HPDE6-E6E7 (cell line): ENCODE results near the gene AVP.
"Not testable (repeated sequence)": the region's sequence is repeated elsewhere in the genome, so short reads cannot be mapped to it uniquely, and the experiment has no call there.

Experiments used
- DNase-seq: peaks from one replicate; pipeline ENCODE4 v3.0.0; 2011; ENCODE audit warnings: missing footprints; ENCODE audit errors: extremely low spot score

The AVP gene

DNA sequence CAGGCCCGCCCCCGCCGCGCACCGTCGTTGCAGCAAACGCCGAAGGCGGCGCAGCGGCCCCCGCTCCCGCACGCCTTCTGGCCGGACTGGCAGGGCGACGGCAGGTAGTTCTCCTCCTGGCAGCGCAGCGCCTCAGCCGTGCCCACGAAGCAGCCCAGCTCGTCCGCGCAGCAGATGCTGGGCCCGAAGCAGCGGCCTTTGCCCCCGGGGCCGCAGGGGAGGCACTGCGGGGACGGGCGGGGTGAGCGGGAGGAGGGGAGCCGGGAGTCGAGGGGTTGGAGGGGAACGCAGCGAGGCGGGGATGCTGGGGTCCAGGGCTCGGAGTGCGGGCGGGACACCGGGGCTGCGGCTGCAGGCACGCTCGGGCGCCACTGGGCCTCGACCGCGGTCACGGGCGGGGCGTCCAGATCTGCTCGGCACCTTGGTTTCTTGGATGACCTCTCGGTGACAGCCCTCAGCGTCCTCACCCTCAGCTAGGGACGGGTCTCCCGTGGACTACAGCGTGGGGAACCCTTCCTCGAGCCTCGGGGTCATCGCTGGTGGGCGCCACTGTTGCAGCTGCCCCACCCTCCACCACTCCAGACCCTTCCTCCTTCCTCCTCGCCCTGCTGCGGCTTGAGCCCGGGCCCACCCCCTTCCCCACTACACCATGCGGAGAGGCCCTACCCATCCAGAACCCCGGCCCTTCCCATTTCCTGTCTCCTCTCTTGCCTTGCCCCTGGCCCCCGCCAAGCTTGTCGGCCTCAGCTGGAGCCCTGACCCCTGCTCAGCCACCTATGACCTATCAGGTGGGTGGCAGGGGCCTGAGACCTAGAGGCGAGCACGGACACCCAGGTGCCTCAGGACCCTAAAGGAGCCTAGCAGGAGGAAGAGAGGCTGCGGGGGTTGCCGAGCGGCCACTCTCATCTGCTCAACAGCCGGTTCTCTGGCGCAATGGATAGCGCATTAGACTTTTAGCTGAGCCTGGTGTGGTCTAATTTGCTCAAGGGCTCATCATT is 1.3 kb downstream of the AVP start:
- no peak for DNase-seq

DNA sequence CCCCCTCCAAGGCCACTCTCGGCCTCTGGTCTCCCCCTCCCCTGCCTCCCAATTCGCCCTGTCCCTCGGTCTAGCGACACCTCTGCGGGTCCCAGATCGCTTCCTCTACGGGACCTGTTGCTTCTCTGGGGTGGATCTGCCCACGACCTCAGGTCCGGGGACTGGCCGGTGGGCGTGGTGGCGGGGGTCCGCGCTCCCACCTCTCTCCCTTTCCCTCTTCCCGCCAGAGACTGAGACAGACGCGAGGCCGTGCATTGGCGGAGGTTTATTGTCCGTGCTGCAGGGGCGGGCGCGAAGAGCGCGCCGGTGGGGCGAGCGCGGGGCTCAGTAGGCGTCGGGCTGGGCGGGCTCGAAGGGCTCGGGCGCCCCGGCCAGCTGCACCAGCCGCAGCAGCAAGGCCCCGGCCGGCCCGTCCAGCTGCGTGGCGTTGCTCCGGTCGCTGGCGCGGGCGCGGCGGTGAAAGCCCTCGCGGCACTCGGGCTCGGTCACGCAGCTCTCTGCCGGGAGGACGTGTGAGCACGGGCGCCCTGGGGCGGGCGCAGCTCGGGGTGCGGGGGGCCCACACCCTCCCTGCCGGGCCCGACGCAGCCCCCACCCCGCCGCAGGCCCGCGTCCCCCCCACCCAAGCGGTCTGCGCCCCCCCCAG is 2.1 kb downstream of the AVP start:
- DNase-seq, result no peak

GRCh38 chr20:3081641-3082040 is 2.9 kb downstream of the AVP start:
- DNase-seq, result no peak

DNA sequence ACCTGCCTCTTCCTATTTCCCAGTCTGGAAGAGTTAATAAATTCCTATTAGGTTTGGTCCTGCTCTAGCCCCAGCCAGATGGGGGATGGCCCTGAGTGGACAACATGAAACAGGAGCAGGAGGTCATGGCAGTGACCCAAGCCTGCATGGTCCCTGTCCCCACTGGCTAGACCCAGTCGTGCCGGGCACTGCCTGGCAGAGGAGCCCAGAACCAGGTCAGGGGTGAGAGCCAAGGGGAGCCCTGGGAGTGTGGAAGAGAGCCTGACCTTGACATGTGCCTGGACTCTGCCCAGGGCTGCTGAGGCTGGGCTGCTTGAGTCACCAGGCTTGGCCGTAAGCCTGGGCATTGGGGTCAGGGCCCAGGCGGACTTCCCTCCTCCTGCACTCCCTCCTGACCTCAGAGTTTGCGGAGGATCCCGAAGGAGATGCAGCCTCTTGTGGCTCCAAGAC is 3.6 kb downstream of the AVP start:
- no peak for DNase-seq

DNA sequence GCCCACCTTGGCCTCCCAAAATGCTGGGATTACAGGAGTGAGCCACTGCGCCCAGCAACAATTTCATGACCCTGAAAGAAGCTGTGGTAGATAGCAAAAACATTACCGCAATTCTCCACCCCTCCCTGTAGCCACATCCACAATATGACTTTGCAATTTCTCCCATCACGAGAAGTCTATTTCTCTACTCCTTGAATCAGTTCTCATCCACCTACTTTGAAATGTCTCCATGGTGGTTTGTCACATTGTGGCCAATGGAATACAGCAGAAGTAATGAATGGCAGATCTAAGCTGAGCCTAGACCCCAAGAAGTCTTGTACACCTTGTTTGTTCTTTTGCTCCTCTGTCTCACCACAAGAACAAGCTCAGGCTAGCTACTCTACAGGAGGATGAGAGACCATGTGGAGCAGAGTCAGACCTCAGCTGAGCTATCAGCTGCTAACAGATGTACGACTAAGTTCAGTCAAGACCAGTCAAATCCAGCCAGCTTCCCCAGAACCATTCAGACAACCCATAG is 6.8 kb downstream of the AVP start:
- no peak for DNase-seq

DNA sequence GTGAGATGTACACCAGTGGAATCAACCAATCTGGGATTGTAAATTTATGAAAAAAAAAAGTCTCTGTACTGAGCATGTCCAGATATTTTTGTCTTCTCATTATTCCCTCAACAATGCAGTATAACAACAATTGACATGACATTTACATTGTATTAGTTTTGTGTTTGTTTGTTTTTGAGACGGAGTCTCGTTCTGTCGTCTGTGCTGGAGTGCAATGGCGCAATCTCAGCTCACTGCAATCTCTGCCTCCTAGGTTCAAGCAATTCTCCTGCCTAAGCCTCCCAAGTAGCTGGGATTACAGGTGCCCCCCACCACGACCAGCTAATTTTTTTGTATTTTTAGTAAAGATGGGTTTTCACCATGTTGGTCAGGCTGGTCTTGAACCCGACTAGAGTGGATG is 9.2 kb downstream of the AVP start:
- not testable (repeated sequence) for DNase-seq

- no peak for DNase-seq
Measured at GRCh38 chr20:3074812-3075211, 9.7 kb downstream of the AVP start.

GRCh38 chr20:3073251-3073643 is 11.3 kb downstream of the AVP start:
- not testable (repeated sequence) for DNase-seq

DNA sequence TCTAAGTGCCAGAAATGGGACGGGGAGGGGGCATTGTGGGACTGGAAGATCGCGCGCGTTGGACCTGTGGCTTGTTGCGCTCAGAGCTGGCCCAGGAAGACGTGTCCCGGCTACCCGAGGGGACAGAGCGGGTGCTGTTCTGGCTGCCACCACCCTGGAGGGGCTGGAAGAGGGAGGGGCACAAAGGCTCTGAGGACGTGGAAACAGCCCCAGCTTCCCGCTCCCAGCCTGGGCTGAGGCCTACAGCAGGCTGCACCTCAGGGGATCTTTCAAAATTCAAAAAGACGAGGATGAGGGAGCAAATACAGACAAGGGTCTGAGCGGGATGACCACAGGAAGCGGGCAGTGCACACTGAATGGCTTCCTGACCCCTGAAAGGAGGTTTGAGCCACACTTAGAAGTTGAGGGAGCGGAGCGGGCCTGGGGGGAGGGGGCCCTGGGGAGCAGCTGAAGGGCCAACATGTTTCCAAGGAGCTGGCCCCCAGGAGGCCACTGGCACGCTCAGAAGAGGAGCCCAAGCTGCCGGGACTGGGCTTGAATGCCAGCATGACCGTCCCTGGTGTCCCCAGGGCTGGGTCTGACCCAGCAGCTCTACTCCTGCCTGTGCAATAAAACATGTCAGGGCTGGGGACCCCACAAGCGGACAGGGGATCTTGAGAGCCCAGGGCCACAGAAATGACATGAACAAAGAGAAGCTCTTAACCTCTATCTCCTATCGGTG is 11.8 kb downstream of the AVP start:
- no peak for DNase-seq

DNA sequence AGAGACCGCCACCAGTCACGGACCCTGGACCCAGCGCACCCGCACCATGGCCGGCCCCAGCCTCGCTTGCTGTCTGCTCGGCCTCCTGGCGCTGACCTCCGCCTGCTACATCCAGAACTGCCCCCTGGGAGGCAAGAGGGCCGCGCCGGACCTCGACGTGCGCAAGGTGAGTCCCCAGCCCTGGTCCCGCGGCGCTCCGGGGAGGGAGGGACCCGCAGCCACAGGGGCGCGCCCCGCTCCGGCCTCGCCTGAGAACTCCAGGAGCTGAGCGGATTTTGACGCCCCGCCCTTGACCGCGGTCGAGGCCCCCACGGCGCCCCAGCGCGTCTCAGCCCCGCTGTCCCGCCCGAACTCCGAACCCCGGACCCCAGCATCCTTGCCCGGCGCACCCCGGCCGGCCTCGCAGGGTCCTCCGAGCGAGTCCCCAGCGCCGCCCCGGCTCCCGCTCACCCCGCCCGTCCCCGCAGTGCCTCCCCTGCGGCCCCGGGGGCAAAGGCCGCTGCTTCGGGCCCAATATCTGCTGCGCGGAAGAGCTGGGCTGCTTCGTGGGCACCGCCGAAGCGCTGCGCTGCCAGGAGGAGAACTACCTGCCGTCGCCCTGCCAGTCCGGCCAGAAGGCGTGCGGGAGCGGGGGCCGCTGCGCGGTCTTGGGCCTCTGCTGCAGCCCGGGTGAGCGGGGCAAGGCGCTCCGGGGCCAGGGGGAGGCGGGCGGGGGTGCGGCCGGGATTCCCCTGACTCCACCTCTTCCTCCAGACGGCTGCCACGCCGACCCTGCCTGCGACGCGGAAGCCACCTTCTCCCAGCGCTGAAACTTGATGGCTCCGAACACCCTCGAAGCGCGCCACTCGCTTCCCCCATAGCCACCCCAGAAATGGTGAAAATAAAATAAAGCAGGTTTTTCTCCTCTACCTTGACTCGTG is 12.7 kb downstream of the AVP start, which contains the start of gene OXT:
TSS of gene OXT (plus strand) at position 11 of the 920 bp plus-strand sequence. CDS start at position 47, 36 bp downstream.
- no peak for DNase-seq

GRCh38 chr20:3071266-3071609 is 13.3 kb downstream of the AVP start:
- no peak for DNase-seq

DNA sequence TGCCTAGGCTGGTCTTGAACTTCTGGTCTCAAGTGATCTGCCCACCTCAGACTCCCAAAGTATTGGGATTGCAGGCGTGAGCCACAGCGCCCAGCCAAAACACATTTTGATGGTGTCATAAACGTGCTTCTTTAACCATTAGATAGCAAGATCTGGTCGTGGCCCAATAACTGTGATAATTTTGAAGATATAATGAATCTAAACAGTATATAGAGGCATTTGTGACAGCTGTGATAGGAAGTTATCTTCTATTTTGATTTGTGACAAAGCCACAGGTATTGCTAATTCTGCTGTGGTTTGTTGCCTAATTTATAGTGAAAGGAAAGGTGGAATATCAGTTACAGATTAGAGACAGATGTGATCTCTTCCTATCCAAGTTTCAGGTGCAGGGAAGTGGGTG is 13.8 kb downstream of the AVP start:
- no peak for DNase-seq

DNA sequence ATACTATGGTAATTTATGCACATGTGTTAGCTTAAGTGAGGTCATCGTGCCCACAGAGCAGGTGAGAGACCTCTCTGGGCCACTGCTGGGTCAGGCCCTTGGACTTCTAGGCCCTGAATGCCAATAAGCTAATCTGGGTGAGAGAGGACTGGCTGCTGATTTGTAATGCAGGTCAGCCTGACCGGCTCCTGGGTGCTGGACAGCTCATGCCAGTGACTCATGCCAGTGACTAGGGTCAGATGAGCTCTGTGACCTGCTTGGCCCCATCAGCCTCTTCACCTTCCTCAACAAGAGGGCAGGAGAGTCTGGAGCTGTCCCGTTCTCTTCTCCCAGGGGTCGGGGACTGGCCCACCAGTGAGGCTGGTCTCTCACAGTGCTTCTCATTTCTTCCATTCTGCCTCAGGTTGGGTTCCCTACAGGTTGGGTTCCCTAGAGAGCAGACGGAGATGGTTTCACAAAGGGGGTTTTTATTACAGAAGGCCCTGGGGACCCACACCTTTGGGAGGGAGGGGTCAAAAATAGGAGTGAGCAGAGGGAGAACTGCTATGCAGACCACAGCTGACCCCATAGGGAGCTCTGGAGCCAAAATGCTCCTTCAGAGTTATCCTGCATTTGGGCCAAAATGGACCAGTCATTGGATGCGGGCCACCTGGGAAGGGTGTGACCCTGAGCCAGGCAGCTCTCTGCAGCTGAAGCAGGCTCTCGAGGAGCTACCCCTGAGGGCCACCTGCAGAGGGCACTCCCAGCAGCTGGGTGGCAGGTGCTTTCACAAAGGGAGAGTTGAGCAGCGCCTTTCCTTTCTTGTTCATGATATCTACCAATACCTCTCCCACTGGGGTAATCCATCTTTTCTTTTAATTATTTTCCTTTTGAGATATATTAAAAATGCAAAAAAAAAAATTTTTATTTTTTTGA is 15.3 kb downstream of the AVP start:
- DNase-seq, result no peak

- no peak for DNase-seq
Measured at GRCh38 chr20:3068075-3068474, 16.4 kb downstream of the AVP start.

- DNase-seq, result no peak
Measured at GRCh38 chr20:3067139-3068014, 17.1 kb downstream of the AVP start.

DNA sequence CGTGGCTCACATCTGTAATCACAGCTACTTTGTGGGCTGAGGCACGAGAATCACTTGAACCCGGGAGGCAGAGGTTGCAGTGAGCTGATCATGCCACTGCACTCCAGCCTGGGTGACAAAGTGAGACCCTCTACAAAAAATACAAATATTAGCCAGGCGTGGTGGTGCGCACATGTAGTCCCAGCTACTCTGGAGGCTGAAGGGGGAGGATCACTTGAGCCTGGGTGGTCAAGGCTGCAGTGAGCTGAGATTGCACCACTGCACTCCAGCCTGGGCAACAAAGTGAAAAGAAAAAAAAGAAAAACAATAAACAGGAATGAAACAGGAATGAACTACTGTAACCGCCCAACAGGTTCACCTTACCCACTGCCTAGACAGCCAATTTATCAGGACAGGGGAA is 20.4 kb downstream of the AVP start:
- DNase-seq, result not testable (repeated sequence)

GRCh38 chr20:3059489-3059888 is 25.0 kb downstream of the AVP start:
- no peak for DNase-seq

DNA sequence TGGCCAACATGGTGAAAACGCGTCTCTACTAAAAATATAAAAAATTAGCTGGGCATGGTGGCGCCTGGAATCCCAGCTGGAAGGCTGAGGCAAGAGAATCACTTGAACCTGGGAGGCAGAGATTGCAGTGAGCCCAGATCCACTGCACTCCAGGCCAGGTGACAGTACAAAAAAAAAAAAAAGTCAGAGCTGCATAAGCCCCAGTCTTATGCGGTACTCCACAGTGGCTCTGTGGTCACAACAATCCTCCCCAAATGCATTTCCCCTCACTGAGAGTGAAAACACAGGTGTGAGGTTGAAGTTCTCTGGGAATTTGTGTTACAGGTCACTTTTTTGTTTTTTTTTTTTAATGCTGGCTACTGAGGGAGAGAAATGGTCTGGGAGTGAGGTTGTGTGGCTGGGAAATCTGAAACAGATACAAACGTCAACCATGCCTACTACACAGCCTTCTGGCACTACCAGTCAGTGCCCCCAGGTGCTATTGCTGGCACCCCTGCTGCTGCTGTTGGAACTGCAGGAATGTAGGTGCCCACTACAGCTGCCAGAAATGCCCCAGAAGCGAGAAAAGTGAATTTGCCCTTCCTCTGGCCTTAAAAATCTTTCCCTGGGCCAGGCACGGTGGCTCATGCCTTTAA is 33.0 kb downstream of the AVP start:
- no peak for DNase-seq
